Caco-2 (cell line): ENCODE data around the gene FADS3. TPM values are rescaled to one million over a fixed set of nuclear protein-coding genes. Genes with fewer than 3 reads are reported as not detected.

ENCODE experiments used
- BruUV-seq: library from RNA; stranded (reverse); fragments of 400-500 nt; replicated peaks from 2 replicates; lab custom pipeline; 2021; lab: Mats Ljungman, UMichigan
- CTCF ChIA-PET: fragments of 300-600 bp; sonication (Branson Sonifier 250); formaldehyde crosslinking; loops from one replicate; lab custom pipeline; 2022; ENCODE audit warnings: antibody characterized with exemption; lab: Charles Lee
- POLR2A ChIA-PET: fragments of 300-600 bp; sonication (Branson Sonifier 250); formaldehyde crosslinking; loops from one replicate; lab custom pipeline; 2022; ENCODE audit warnings: antibody characterized with exemption; lab: Charles Lee
- DNase-seq, 2 experiments: peaks; one replicate each; pipeline versions ENCODE4 v3.0.0 to v3.0.0-alpha.2; 2020 to 2022
- H3K27me3 ChIP-seq: replicated peaks from 2 replicates; pipeline ENCODE4 v1.6.0; 2011; ENCODE audit warnings: low read length; ENCODE audit not compliant: control insufficient read depth, insufficient read depth
- H3K36me3 ChIP-seq: 2 replicates; pipeline ENCODE4 v1.5.1; 2011; ENCODE audit warnings: low read length; ENCODE audit not compliant: control insufficient read depth, insufficient read depth
- H3K4me1 ChIP-seq: fragments of 250-450 bp; sonication (Bioruptor Pico); 2 replicates; pipeline ENCODE4 v1.5.1; 2020; ENCODE audit warnings: mild to moderate bottlenecking
- H3K4me3 ChIP-seq: 2 replicates; pipeline ENCODE4 v1.5.1; 2011; ENCODE audit warnings: low read depth, mild to moderate bottlenecking, control low read depth, low read length
- H3K9me3 ChIP-seq: fragments of 250-450 bp; sonication (Bioruptor Pico); 2 replicates; pipeline ENCODE4 v1.5.1; 2020; ENCODE audit warnings: mild to moderate bottlenecking, moderate library complexity
- H3K27ac Mint-ChIP-seq: one replicate; pipeline ENCODE4 v1.8.0; 2022; ENCODE audit warnings: mixed read lengths; ENCODE audit not compliant: unreplicated experiment
- H3K27me3 Mint-ChIP-seq: one replicate; pipeline ENCODE4 v1.8.0; 2022; ENCODE audit warnings: mixed read lengths; ENCODE audit not compliant: insufficient read depth, unreplicated experiment
- H3K36me3 Mint-ChIP-seq: one replicate; pipeline ENCODE4 v1.8.0; 2022; ENCODE audit warnings: mild to moderate bottlenecking, mixed read lengths; ENCODE audit not compliant: insufficient read depth, unreplicated experiment
- H3K4me1 Mint-ChIP-seq: one replicate; pipeline ENCODE4 v1.8.0; 2022; ENCODE audit warnings: low read depth, mixed read lengths; ENCODE audit not compliant: unreplicated experiment
- H3K4me3 Mint-ChIP-seq: one replicate; pipeline ENCODE4 v1.8.0; 2022; ENCODE audit warnings: mild to moderate bottlenecking, moderate library complexity, mixed read lengths; ENCODE audit not compliant: unreplicated experiment
- H3K9me3 Mint-ChIP-seq: one replicate; pipeline ENCODE4 v1.8.0; 2022; ENCODE audit warnings: mixed read lengths; ENCODE audit not compliant: unreplicated experiment
- CTCF ChIP-seq, 2 experiments: fragments of 200-600 bp in 1 of 2; IDR thresholded peaks; 1 replicate in 1 of 2; 2 replicates in 1 of 2; pipeline versions ENCODE4 v1.5.1 to v1.8.0; 2011 to 2022; ENCODE audit warnings: antibody characterized with exemption in 1 of 2, control low read depth in 1 of 2, inconsistent platforms in 1 of 2, low read depth in 1 of 2, low read length in 1 of 2, mild to moderate bottlenecking in 1 of 2, moderate library complexity in 1 of 2; ENCODE audit not compliant: insufficient read depth in 1 of 2, severe bottlenecking in 1 of 2, unreplicated experiment in 1 of 2
- intact Hi-C: fragments of 100-400 bp; cut with micrococcal nuclease; formaldehyde crosslinking; loops from one replicate; pipeline ENCODE4 v1.10.0; 2022; ENCODE audit not compliant: unreplicated experiment
- total RNA-seq: library from RNA; stranded (reverse); gene quantifications from 2 replicates; pipeline ENCODE4 v1.2.3, GENCODE V29; 2022

Gene FADS3
- total RNA-seq, 1 experiment from 2014 or later: 32.7 TPM

GRCh38 chr11:61855939-61856680, 35.2 kb downstream of the FADS3 start:
- no peaks in the 10 kb centered on the region for H3K36me3 ChIP-seq
- DNase-seq: no peak
- Mint-ChIP-seq H3K4me3 (no peak overlapping the region), H3K27me3 (no peaks in the 10 kb centered on the region), H3K36me3 (no peaks in the 10 kb centered on the region), H3K27ac (no peak overlapping the region), H3K4me1 (no peaks in the 10 kb centered on the region), H3K9me3 (no peaks in the 10 kb centered on the region)
- TF ChIP-seq CTCF (IDR thresholded peaks at IDR 0.05; ENCODE audit: insufficient read depth in 1 of 2, low read depth in 1 of 2, low read length in 1 of 2, severe bottlenecking in 1 of 2, unreplicated experiment in 1 of 2): no peak
- ChIA-PET POLR2A (interaction anchor here (0.9 kb wide), 1 partner anchor 38 kb away, joined by 6 read pairs; no protein-coding TSS in a partner anchor), CTCF (interaction anchor here (0.6 kb wide), 1 partner anchor 103 kb away, joined by 6 read pairs; no protein-coding TSS in a partner anchor)
- BruUV-seq: no TSS peak
- no peaks in the 10 kb centered on the region for H3K27me3 ChIP-seq
- H3K9me3 ChIP-seq: no peaks in the 10 kb centered on the region
- H3K4me3 ChIP-seq: no peak overlapping the region
- intact Hi-C loops: no loop called here
- H3K4me1 ChIP-seq: no peaks in the 10 kb centered on the region

- intact Hi-C loops: no loop called here
- no peak for DNase-seq
- no peaks in the 10 kb centered on the region for H3K9me3 Mint-ChIP-seq
- H3K4me1 ChIP-seq: no peaks in the 10 kb centered on the region
- BruUV-seq: no TSS peak
- ChIA-PET CTCF (no interaction called here), POLR2A (no interaction called here)
- H3K4me1 Mint-ChIP-seq: no peaks in the 10 kb centered on the region
- H3K4me3 Mint-ChIP-seq: no peak overlapping the region
- no peak overlapping the region for H3K4me3 ChIP-seq
- no peak for TF ChIP-seq CTCF (IDR thresholded peaks at IDR 0.05; ENCODE audit: insufficient read depth in 1 of 2, low read depth in 1 of 2, low read length in 1 of 2, severe bottlenecking in 1 of 2, unreplicated experiment in 1 of 2)
- H3K36me3 ChIP-seq: no peaks in the 10 kb centered on the region
- no peaks in the 10 kb centered on the region for H3K27me3 Mint-ChIP-seq
- H3K36me3 Mint-ChIP-seq: no peaks in the 10 kb centered on the region
- no peaks in the 10 kb centered on the region for H3K27me3 ChIP-seq
- H3K9me3 ChIP-seq: no peaks in the 10 kb centered on the region
- H3K27ac Mint-ChIP-seq: no peak overlapping the region
Observed at GRCh38 chr11:61854966-61855714, 36.2 kb downstream of the FADS3 start.

GRCh38 chr11:61854206-61854895, 37.0 kb downstream of the FADS3 start:
- BruUV-seq: no TSS peak
- no peaks in the 10 kb centered on the region for H3K27me3 Mint-ChIP-seq
- H3K36me3 Mint-ChIP-seq: no peaks in the 10 kb centered on the region
- Histone ChIP-seq H3K9me3 (no peaks in the 10 kb centered on the region), H3K27me3 (no peaks in the 10 kb centered on the region), H3K4me3 (no peak overlapping the region), H3K4me1 (no peaks in the 10 kb centered on the region), H3K36me3 (no peaks in the 10 kb centered on the region)
- TF ChIP-seq CTCF (IDR thresholded peaks at IDR 0.05; ENCODE audit: insufficient read depth in 1 of 2, low read depth in 1 of 2, low read length in 1 of 2, severe bottlenecking in 1 of 2, unreplicated experiment in 1 of 2): no peak
- no peaks in the 10 kb centered on the region for H3K9me3 Mint-ChIP-seq
- no peaks in the 10 kb centered on the region for H3K4me1 Mint-ChIP-seq
- intact Hi-C loops: no loop called here
- ChIA-PET CTCF (no interaction called here), POLR2A (no interaction called here)
- no peak for DNase-seq
- H3K4me3 Mint-ChIP-seq: no peak overlapping the region
- H3K27ac Mint-ChIP-seq: no peak overlapping the region
